Adrenal gland (tissue), 12 donors: ENCODE measurements around the gene SIM1. TPM values are rescaled to one million over a fixed set of nuclear protein-coding genes. Genes with fewer than 3 reads are reported as not detected.

ENCODE experiments used
- DNase-seq, 7 donors: peaks; one replicate each; pipeline ENCODE4 v3.0.0-alpha.2; 2019 to 2020
- H3K27ac ChIP-seq, 5 donors: fragments of 200-600 bp; sonication (generic) in 4 of 5; 1 replicate in 3 of 5; 2 replicates in 2 of 5; pipeline versions ENCODE4 v1.5.1 to v1.8.0; 2016 to 2020; ENCODE audit warnings: mild to moderate bottlenecking in 1 of 5
- H3K27me3 ChIP-seq: fragments of 200-600 bp; 2 replicates; pipeline ENCODE4 v1.8.0; 2021
- H3K36me3 ChIP-seq, 2 donors: fragments of 200-600 bp; replicated peaks in 1 of 2; 1 replicate in 1 of 2; 2 replicates in 1 of 2; pipeline versions ENCODE4 v1.5.1 to v1.8.0; 2018 to 2022
- H3K4me1 ChIP-seq, 2 donors: fragments of 200-600 bp; replicated peaks in 1 of 2; 1 replicate in 1 of 2; 2 replicates in 1 of 2; pipeline versions ENCODE4 v1.5.1 to v1.8.0; 2018 to 2021
- H3K4me3 ChIP-seq, 4 donors: fragments of 200-600 bp; sonication (generic) in 3 of 4; one replicate each; pipeline ENCODE4 v1.5.1; 2016 to 2018
- H3K9me3 ChIP-seq, 3 donors: fragments of 200-600 bp; sonication (generic) in 1 of 3; replicated peaks in 1 of 3; 1 replicate in 2 of 3; 2 replicates in 1 of 3; pipeline versions ENCODE4 v1.5.1 to v1.8.0; 2016 to 2021
- CTCF ChIP-seq, 6 experiments: fragments of 450-650 bp in 4 of 6; fragments of 200-600 bp in 2 of 6; sonication (generic) in 1 of 6; IDR thresholded peaks; 1 replicate in 5 of 6; 2 replicates in 1 of 6; pipeline versions ENCODE4 v1.5.1 to v1.8.0; 2016 to 2021; ENCODE audit warnings: antibody characterized with exemption in 6 of 6, mild to moderate bottlenecking in 2 of 6, moderate library complexity in 1 of 6
- POLR2A ChIP-seq, 2 donors: fragments of 450-650 bp; IDR thresholded peaks; one replicate each; pipeline ENCODE4 v1.6.1; 2017; ENCODE audit warnings: antibody characterized with exemption in 2 of 2, mild to moderate bottlenecking in 2 of 2, moderate library complexity in 1 of 2
- WGBS, 4 donors: extraction: QIAGEN DNeasy Blood & Tissue Kit in 2 of 4; methylation state at CpG; one replicate each; pipeline versions ENCODE4 v1.1.5 to v1.1.7; 2013 to 2017; 5-methylcytosine and 5-hydroxymethylcytosine counted together
- intact Hi-C, 2 donors: fragments of 100-400 bp; cut with DNase I; formaldehyde crosslinking; loops; one replicate each; pipeline versions ENCODE4 v1.14.1 to v1.15.0; 2022 to 2023
- polyA plus RNA-seq, 3 donors: library from polyadenylated mRNA; stranded (reverse); fragments of 200-250 nt in 2 of 3; fragments of 350-450 nt in 1 of 3; fragmentation: Illumina TruSeq in 1 of 3; extraction: RNeasy Lipid Tissue Mini Kit (QIAGEN cat#74804) in 1 of 3; gene quantifications; one replicate each; pipeline ENCODE4 v1.2.3, GENCODE V29; 2013 to 2014
- total RNA-seq, 9 donors: library from RNA; depleted of rRNA in 4 of 9; stranded (reverse); fragments of >200 nt in 4 of 9; fragments of 120-200 nt in 1 of 9; fragmentation: NEBNext Ultra II Directional in 1 of 9; extraction: Animal tissue kit (Norgen Biotek cat#: 25700) in 1 of 9; gene quantifications; one replicate each; pipeline versions ENCODE4 v1.1.0 to v1.2.4, GENCODE V29; 2013 to 2023
- donor health status: healthy with polysubstance abuse.
- donor health status: Bipolar disorder and iron deficiency.
- donor health status: DM: yes; HTN: yes; CAD: no.
- donor health status: DM: no; HTN: no; CAD: no.
- donor health status: DM: no; HTN: no; CAD: no.
- donor health status: DM: yes; HTN: yes; CAD: no.

SIM1 gene
- total and polyA plus RNA-seq, 12 donors = not detected

GRCh38 chr6:100353276-100354015 lies 111.3 kb downstream of the SIM1 start:
- no peak for DNase-seq
- H3K4me1 ChIP-seq = no peaks in the 10 kb centered on the region
- no peaks in the 10 kb centered on the region for H3K36me3 ChIP-seq
- intact Hi-C loops = no loop called here
- no peak overlapping the region for H3K27ac ChIP-seq
- no peak overlapping the region for H3K4me3 ChIP-seq
- no peaks in the 10 kb centered on the region for H3K27me3 ChIP-seq
- 68 to 76% (median 71%) methylated on average over 8 of the region's 8 CpGs for WGBS, 4 donors
- no peaks in the 10 kb centered on the region for H3K9me3 ChIP-seq
- no peak for TF ChIP-seq POLR2A (IDR thresholded peaks at IDR 0.05)
- no peak for TF ChIP-seq CTCF (IDR thresholded peaks at IDR 0.05)

GRCh38 chr6:100350139-100350538 lies 114.6 kb downstream of the SIM1 start:
- no peak for DNase-seq
- H3K4me1 ChIP-seq = no peaks in the 10 kb centered on the region
- H3K27me3 ChIP-seq = no peaks in the 10 kb centered on the region
- no peak overlapping the region for H3K27ac ChIP-seq
- TF ChIP-seq POLR2A (IDR thresholded peaks at IDR 0.05) (no peak), CTCF (IDR thresholded peaks at IDR 0.05) (no peak)
- H3K4me3 ChIP-seq = no peak overlapping the region
- H3K9me3 ChIP-seq = no peaks in the 10 kb centered on the region
- H3K36me3 ChIP-seq = no peaks in the 10 kb centered on the region
- intact Hi-C loops = no loop called here

- H3K4me1 ChIP-seq = no peaks in the 10 kb centered on the region
- H3K9me3 ChIP-seq = no peaks in the 10 kb centered on the region
- no peak overlapping the region for H3K4me3 ChIP-seq
- intact Hi-C loops = no loop called here
- 71 to 91% (median 85%) methylated on average over 3 of the region's 3 CpGs for WGBS, 4 donors
- H3K27me3 ChIP-seq = no peaks in the 10 kb centered on the region
- DNase-seq = no peak
- H3K27ac ChIP-seq = no peak overlapping the region
- H3K36me3 ChIP-seq = no peaks in the 10 kb centered on the region
- TF ChIP-seq CTCF (IDR thresholded peaks at IDR 0.05) (no peak), POLR2A (IDR thresholded peaks at IDR 0.05) (no peak)
These were observed 115.4 kb downstream of the SIM1 start for GRCh38 chr6:100349366-100349765.

- 62 to 69% (median 64%) methylated on average over 4 of the region's 4 CpGs for WGBS, 4 donors
- intact Hi-C loops = no loop called here
- H3K27ac ChIP-seq = no peak overlapping the region
- H3K9me3 ChIP-seq = no peaks in the 10 kb centered on the region
- no peaks in the 10 kb centered on the region for H3K36me3 ChIP-seq
- TF ChIP-seq POLR2A (IDR thresholded peaks at IDR 0.05) = no peak
- DNase-seq = no peak
- H3K27me3 ChIP-seq = no peaks in the 10 kb centered on the region
- H3K4me1 ChIP-seq = no peaks in the 10 kb centered on the region
- H3K4me3 ChIP-seq = no peak overlapping the region
These were observed 116.7 kb downstream of the SIM1 start for GRCh38 chr6:100347901-100348550.

GRCh38 chr6:100346828-100347227 lies 117.9 kb downstream of the SIM1 start:
- Histone ChIP-seq H3K4me1 (no peaks in the 10 kb centered on the region), H3K36me3 (no peaks in the 10 kb centered on the region), H3K27ac (no peak overlapping the region), H3K9me3 (no peaks in the 10 kb centered on the region), H3K4me3 (no peak overlapping the region), H3K27me3 (no peaks in the 10 kb centered on the region)
- 54 to 60% (median 55%) methylated on average over 2 of the region's 2 CpGs for WGBS, 4 donors
- no peak for DNase-seq
- intact Hi-C loops = no loop called here
- TF ChIP-seq CTCF (IDR thresholded peaks at IDR 0.05) (no peak), POLR2A (IDR thresholded peaks at IDR 0.05) (no peak)
